NCI-H345 treated with DMSO at 0.1 percent for 48 hours (cell line): Measurements from ENCODE around the gene CDV3.
"Not testable (repeated sequence)": the region's sequence is repeated elsewhere in the genome, so short reads cannot be mapped to it uniquely, and the experiment has no call there.

ENCODE experiments used
- DNase-seq: peaks from one replicate; lab custom pipeline; 2025; ENCODE audit not compliant: unreplicated experiment; lab: John Stamatoyannopoulos, UW

Gene CDV3, protein sequence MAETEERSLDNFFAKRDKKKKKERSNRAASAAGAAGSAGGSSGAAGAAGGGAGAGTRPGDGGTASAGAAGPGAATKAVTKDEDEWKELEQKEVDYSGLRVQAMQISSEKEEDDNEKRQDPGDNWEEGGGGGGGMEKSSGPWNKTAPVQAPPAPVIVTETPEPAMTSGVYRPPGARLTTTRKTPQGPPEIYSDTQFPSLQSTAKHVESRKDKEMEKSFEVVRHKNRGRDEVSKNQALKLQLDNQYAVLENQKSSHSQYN

GRCh38 chr3:133573629-133574194, at the start of gene CDV3:
Gene CDV3, plus strand, starts transcription at chr3:133573686. Its CDS starts 359 bp downstream, at chr3:133574045.
- no peak for DNase-seq

GRCh38 chr3:133523758-133524157, 49.7 kb upstream of the CDV3 start:
- not testable (repeated sequence) for DNase-seq

DNA sequence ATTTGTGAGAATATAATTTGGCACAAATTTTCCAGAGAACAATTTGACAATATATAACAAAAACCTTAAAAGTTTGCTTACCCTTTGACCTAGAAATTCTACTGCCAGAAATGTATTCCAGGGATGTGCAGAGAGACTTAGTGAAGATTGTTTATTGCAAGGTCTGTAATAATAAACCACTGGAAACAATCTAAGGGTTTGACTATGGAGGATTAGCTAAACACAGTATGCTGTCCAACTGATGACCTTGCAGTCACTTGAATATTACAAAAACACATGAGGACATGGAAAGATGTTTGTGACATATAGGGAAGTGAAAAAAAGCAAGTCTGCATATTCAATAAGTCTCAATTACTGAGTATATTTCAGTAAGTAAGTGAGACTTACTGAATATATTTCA, 48.1 kb upstream of the CDV3 start:
- no peak for DNase-seq

DNA sequence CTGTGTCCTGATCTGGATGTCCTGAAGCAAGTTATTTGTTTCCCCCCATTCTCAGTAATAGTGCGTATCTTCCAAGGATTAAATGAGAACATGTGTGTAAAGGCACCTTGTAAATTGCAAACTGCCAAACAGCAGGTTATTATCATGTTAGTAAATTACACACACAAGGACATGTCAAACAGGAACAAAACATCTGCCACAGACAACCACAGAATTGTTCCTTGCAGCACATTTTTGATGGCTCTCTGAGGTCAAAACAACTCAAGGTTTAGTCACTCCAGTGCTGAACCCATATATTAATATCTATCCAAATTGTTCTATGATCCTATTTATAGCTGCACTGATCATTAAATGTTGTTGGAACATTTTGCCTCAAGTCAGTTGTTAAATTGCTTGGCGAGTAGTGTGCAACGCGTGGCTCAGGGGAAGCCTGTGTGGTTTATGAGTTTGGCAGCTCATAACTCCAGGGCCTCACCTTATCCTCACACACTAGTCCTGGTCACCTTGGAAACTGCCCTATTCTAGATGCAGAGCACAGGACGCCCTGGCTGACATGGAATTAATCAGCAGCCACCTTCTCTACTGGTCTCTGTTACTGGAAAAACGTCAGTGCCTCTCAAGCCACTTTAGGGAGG, 46.3 kb upstream of the CDV3 start:
- DNase-seq, result no peak

GRCh38 chr3:133529809-133530208, 43.7 kb upstream of the CDV3 start:
- no peak for DNase-seq

GRCh38 chr3:133531981-133532380, 41.5 kb upstream of the CDV3 start:
- no peak for DNase-seq

GRCh38 chr3:133532951-133533350, 40.5 kb upstream of the CDV3 start:
- no peak for DNase-seq

DNA sequence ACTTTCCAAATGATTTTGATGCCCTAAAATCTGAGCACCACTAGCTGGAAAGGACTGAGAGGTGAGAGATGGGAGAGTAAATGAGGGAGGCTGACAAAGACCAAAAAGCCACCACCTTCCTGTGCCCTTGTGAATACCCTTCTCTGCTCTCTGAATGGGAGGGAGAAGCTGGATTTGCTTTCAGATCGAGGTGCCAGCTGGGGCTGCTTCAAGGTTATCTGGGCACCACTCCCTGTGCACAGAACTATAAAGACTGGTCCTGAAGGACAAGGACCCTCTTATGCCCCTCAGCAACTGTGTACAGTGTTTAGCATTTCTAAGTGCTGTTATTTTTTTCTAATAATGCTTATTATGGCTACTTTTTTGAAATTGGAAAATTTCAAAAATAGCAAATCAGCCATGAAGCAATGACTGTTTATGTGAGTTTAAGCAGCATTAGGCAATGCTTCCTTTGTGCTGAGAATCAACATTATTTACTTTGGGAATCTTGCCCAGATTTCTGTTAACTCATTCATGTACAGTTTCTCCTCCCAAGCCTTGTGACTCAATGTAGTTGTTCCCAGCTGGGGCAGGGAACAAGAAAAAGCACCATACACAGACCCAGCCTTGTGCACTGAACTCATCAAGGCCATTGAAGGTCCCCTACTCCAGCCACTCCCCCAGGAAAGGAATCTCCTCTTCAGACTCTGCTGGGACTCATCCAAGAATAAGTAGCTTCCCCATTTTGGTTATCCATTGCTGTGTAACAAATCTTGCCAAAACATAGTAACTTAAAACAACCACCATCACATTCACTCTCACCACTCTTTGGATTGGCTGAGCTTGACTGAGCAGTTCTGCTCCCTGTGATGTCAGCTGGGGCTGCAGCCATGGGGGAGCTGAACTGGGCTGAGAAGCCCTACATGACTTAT, 37.3 kb upstream of the CDV3 start:
- DNase-seq, result no peak

DNA sequence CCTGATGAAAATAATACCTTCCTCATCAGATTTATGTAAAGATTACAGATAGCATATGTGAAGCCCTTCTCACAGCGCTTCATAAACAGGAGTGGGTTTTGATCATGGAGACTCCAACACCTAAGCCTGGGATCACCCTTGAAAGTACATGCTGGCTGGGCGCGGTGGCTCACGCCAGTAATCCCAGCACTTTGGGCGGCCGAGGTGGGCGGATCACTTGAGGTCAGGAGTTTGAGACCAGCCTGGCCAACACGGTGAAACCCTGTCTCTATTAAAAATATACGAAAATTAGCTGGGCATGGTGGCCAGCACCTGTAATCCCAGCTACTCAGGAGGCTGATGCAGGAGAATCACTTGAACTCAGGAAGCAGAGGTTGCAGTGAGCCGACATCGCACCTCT, 36.4 kb upstream of the CDV3 start:
- DNase-seq, result not testable (repeated sequence)

- no peak for DNase-seq
Observed at GRCh38 chr3:133538154-133538553, 35.3 kb upstream of the CDV3 start.

- DNase-seq, result no peak
Observed at GRCh38 chr3:133540896-133541674, 32.4 kb upstream of the CDV3 start.

- DNase-seq, result no peak
Observed at GRCh38 chr3:133542871-133543270, 30.6 kb upstream of the CDV3 start.

- DNase-seq, result not testable (repeated sequence)
Observed at GRCh38 chr3:133544983-133545382, 28.5 kb upstream of the CDV3 start.

DNA sequence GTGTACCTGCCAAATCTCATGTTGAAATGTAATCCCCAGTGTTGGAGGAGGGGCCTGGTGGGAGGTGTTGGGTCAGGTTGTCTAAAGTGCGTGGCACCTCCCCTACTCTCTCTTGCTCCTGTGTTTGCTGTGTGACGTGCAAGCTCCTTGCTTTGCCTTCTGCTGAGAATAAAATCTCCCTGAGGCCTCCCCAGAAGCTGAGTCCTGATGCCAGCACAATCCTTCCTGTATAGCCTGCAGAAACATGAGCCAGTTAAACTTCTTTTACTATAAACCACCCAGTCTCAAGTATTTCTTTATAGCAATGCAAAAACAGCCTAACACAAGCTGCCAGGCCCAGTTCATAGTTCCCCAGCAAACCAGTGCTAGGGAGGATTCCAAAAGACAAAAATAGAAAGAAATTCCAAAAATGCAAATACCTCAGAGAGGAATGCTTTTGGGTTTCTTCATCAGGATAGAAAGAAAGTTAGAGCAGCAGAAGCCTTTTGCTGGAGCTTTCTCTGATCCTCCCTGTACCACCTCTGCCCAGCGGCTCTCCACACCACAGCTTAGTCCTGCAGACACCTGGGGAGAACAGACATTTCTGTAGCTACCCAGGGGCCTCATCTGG, 25.9 kb upstream of the CDV3 start:
- DNase-seq, result no peak

GRCh38 chr3:133548090-133548489, 25.4 kb upstream of the CDV3 start:
- DNase-seq, result no peak

GRCh38 chr3:133549565-133549964, 23.9 kb upstream of the CDV3 start:
- no peak for DNase-seq

- DNase-seq, result not testable (repeated sequence)
Observed at GRCh38 chr3:133551589-133551988, 21.9 kb upstream of the CDV3 start.

DNA sequence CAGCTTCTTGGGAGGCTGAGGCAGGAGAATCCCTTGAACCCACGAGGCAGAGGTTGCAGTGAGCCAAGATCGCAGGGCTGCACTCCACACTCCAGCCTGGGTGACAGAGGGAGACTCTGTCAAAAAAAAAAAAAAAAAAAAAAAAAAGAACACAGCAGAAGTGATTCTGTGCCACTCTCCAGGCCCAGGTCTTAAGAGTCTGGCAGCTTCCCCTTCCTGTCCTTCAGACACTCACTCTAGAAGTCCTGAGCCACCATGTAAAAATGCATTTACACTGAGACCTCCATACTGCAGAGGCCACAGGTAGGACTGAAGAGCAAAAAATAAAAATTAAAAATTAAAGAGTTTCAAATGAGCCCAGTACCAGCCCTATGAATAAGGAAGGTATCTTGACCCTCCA, 11.8 kb upstream of the CDV3 start:
- no peak for DNase-seq

GRCh38 chr3:133562376-133562775, 11.1 kb upstream of the CDV3 start:
- no peak for DNase-seq

GRCh38 chr3:133563186-133563591, 10.3 kb upstream of the CDV3 start:
- DNase-seq, result no peak
